HepG2 (cell line): ENCODE results near the gene BEST2. TPM values are rescaled to one million over a fixed set of nuclear protein-coding genes. Genes with fewer than 3 reads are reported as not detected.

ENCODE experiments used
- CC2D1A ChIP-seq: sonication (generic); formaldehyde crosslinking; IDR thresholded peaks from 2 replicates; pipeline ENCODE4 v1.8.1; 2023; ENCODE audit warnings: mild to moderate bottlenecking, missing genetic modification reagents
- EEA1 ChIP-seq: sonication (generic); formaldehyde crosslinking; IDR thresholded peaks from 2 replicates; pipeline ENCODE4 v1.5.1; 2020; ENCODE audit warnings: mild to moderate bottlenecking, missing genetic modification reagents, borderline replicate concordance
- HIVEP1 ChIP-seq: sonication (generic); formaldehyde crosslinking; IDR thresholded peaks from 2 replicates; pipeline ENCODE4 v1.4.0; 2020; ENCODE audit warnings: mild to moderate bottlenecking, missing genetic modification reagents
- MIXL1 ChIP-seq: IDR thresholded peaks from 2 replicates; pipeline ENCODE4 v1.6.1; 2016
- SOX13 ChIP-seq, 3 experiments: fragments of 450-650 bp in 1 of 3; sonication (generic) in 1 of 3; formaldehyde crosslinking in 1 of 3; IDR thresholded peaks in 2 of 3; conservative IDR thresholded peaks in 1 of 3; 2 replicates each; pipeline versions ENCODE4 v1.5.0 to v1.6.1; 2016 to 2020; ENCODE audit warnings: antibody characterized with exemption in 1 of 3, mild to moderate bottlenecking in 1 of 3, missing compliant biosample characterization in 1 of 3, missing genetic modification reagents in 1 of 3, moderate library complexity in 1 of 3
- TAF1 ChIP-seq: sonication (generic); formaldehyde crosslinking; IDR thresholded peaks from 2 replicates; pipeline ENCODE4 v1.4.0; 2020; ENCODE audit warnings: missing genetic modification reagents
- polyA plus RNA-seq, 8 experiments: library from polyadenylated mRNA; depleted of rRNA in 3 of 8; stranded (reverse) in 7 of 8; unstranded in 1 of 8; fragments of >200 nt; fragmentation: Illumina TruSeq in 4 of 8; extraction: Trizol in 4 of 8; gene quantifications; 2 replicates each; pipeline versions ENCODE4 v1.2.1 to v1.2.3, GENCODE V29; 2011 to 2016; ENCODE audit warnings: low read depth in 4 of 8, missing spikeins in 1 of 8, mixed read lengths in 1 of 8; ENCODE audit not compliant: insufficient read depth in 1 of 8
- total RNA-seq, 5 experiments: library from RNA; depleted of rRNA; stranded (reverse); fragments of >200 nt; fragmentation: Illumina TruSeq; extraction: Trizol; gene quantifications; 2 replicates each; pipeline ENCODE4 v1.2.3, GENCODE V29; 2016; ENCODE audit warnings: low read depth in 1 of 5
- TF ChIP-seq, protein P1 (sequence below): sonication (generic); formaldehyde crosslinking; IDR thresholded peaks from 2 replicates; pipeline ENCODE4 v1.9.0; 2022; ENCODE audit warnings: missing genetic modification reagents, mild to moderate bottlenecking, borderline replicate concordance
- TF ChIP-seq, protein P2 (sequence below): sonication (generic); formaldehyde crosslinking; IDR thresholded peaks from 2 replicates; pipeline ENCODE4 v1.8.1; 2023; ENCODE audit warnings: mild to moderate bottlenecking, missing genetic modification reagents

The BEST2 gene
- total and polyA plus RNA-seq, 2 of the 13 experiments (the other 11 are each of a cell fraction or from before 2014, with no cell fraction given) = not detected

DNA sequence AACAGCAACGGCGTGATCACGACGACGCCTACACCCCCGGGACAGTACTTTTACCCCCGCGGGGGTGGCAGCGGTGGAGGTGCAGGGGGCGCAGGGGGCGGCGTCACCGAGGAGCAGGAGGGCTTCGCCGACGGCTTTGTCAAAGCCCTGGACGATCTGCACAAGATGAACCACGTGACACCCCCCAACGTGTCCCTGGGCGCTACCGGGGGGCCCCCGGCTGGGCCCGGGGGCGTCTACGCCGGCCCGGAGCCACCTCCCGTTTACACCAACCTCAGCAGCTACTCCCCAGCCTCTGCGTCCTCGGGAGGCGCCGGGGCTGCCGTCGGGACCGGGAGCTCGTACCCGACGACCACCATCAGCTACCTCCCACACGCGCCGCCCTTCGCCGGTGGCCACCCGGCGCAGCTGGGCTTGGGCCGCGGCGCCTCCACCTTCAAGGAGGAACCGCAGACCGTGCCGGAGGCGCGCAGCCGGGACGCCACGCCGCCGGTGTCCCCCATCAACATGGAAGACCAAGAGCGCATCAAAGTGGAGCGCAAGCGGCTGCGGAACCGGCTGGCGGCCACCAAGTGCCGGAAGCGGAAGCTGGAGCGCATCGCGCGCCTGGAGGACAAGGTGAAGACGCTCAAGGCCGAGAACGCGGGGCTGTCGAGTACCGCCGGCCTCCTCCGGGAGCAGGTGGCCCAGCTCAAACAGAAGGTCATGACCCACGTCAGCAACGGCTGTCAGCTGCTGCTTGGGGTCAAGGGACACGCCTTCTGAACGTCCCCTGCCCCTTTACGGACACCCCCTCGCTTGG, 40.7 kb downstream of the BEST2 start (continued):
- TF ChIP-seq, protein P1, sequence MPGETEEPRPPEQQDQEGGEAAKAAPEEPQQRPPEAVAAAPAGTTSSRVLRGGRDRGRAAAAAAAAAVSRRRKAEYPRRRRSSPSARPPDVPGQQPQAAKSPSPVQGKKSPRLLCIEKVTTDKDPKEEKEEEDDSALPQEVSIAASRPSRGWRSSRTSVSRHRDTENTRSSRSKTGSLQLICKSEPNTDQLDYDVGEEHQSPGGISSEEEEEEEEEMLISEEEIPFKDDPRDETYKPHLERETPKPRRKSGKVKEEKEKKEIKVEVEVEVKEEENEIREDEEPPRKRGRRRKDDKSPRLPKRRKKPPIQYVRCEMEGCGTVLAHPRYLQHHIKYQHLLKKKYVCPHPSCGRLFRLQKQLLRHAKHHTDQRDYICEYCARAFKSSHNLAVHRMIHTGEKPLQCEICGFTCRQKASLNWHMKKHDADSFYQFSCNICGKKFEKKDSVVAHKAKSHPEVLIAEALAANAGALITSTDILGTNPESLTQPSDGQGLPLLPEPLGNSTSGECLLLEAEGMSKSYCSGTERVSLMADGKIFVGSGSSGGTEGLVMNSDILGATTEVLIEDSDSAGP = peak; percentile 79
- TF ChIP-seq EEA1 (CRISPR knock-in tag) (peak; percentile 57), CC2D1A (CRISPR knock-in tag) (0 out of 2 replicates have a peak, but pooled peaks have one; percentile 26), SOX13 (IDR thresholded peaks at IDR 0.05) (no peak), SOX13 (CRISPR knock-in tag; conservative IDR thresholded peaks at IDR 0.05 in 1 of 2, IDR thresholded peaks at IDR 0.05 in 1 of 2) (peak in 1 of 2 experiments; percentile 8; a peak in 1 of 4 replicates), MIXL1 (0 out of 2 replicates have a peak, but pooled peaks have one; percentile 13), HIVEP1 (peak; percentile 94), TAF1 (CRISPR knock-in tag) (peak; percentile 72)
- TF ChIP-seq, protein P2, sequence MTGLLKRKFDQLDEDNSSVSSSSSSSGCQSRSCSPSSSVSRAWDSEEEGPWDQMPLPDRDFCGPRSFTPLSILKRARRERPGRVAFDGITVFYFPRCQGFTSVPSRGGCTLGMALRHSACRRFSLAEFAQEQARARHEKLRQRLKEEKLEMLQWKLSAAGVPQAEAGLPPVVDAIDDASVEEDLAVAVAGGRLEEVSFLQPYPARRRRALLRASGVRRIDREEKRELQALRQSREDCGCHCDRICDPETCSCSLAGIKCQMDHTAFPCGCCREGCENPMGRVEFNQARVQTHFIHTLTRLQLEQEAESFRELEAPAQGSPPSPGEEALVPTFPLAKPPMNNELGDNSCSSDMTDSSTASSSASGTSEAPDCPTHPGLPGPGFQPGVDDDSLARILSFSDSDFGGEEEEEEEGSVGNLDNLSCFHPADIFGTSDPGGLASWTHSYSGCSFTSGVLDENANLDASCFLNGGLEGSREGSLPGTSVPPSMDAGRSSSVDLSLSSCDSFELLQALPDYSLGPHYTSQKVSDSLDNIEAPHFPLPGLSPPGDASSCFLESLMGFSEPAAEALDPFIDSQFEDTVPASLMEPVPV (CRISPR knock-in tag) = 0 out of 2 replicates have a peak, but pooled peaks have one; percentile 64
